Measurements from ENCODE around the gene HDAC4. TPM values are rescaled to one million over a fixed set of nuclear protein-coding genes. Genes with fewer than 3 reads are reported as not detected.

Gene HDAC4
- polyA plus RNA-seq, 1 donor (not counting 4 experiments of a cell fraction or from before 2014, with no cell fraction given), result 2.9 TPM

GRCh38 chr2:239316562-239317465 lies 84.0 kb downstream of the HDAC4 start:
- Histone ChIP-seq H3K4me3 (ENCODE audit: control insufficient read depth in 2 of 3, extremely low read depth in 1 of 3, insufficient read depth in 2 of 3, low read depth in 1 of 3, low read length in 3 of 3) (no peak overlapping the region), H3K9ac (ENCODE audit: control insufficient read depth, extremely low read depth, insufficient read depth, low read length) (no peak overlapping the region), H2AFZ (ENCODE audit: control insufficient read depth, low read length) (no peak overlapping the region), H3K36me3 (ENCODE audit: control insufficient read depth in 2 of 2, extremely low read depth in 1 of 2, insufficient read depth in 2 of 2, low read length in 2 of 2) (no peaks in the 10 kb centered on the region), H3K27ac (ENCODE audit: control insufficient read depth, insufficient read depth, low read length) (no peak overlapping the region), H3K9me3 (ENCODE audit: control insufficient read depth, low read depth, low read length) (no peaks in the 10 kb centered on the region), H4K20me1 (ENCODE audit: control insufficient read depth, extremely low read depth, insufficient read depth, low read length) (no peaks in the 10 kb centered on the region), H3K4me1 (ENCODE audit: control insufficient read depth, extremely low read depth, insufficient read depth, low read length) (no peaks in the 10 kb centered on the region), H3K79me2 (ENCODE audit: control insufficient read depth, insufficient read depth, low read length) (no peaks in the 10 kb centered on the region), H3K4me2 (ENCODE audit: control insufficient read depth, extremely low read depth, insufficient read depth, low read depth, low read length) (no peak overlapping the region), H3K27me3 (ENCODE audit: control insufficient read depth, extremely low read depth, insufficient read depth, low read length) (no peaks in the 10 kb centered on the region), H3K9me1 (ENCODE audit: control insufficient read depth, extremely low read depth, insufficient read depth, low read length) (no peaks in the 10 kb centered on the region)
- dilution Hi-C loops (cut with MboI; ENCODE audit: extremely low pct_ligation_motif_present, low sequenced_read_pairs), result no loop called here
- TF ChIP-seq CTCF (optimal IDR thresholded peaks at IDR 0.05 in 1 of 3, IDR thresholded peaks at IDR 0.05 in 1 of 3, conservative IDR thresholded peaks at IDR 0.05 in 1 of 3; ENCODE audit: extremely low read depth in 1 of 3, insufficient read depth in 2 of 3, low read length in 3 of 3) (no peak), EZH2 (IDR thresholded peaks at IDR 0.05; ENCODE audit: low read length) (no peak)
- no peak for DNase-seq (ENCODE audit: low read depth, low spot score)
- no peak for FAIRE-seq

GRCh38 chr2:239315308-239315707 lies 85.5 kb downstream of the HDAC4 start:
- H3K36me3 ChIP-seq (ENCODE audit: control insufficient read depth in 2 of 2, extremely low read depth in 1 of 2, insufficient read depth in 2 of 2, low read length in 2 of 2), result no peaks in the 10 kb centered on the region
- no peak overlapping the region for H3K9ac ChIP-seq (ENCODE audit: control insufficient read depth, extremely low read depth, insufficient read depth, low read length)
- no peak overlapping the region for H3K27ac ChIP-seq (ENCODE audit: control insufficient read depth, insufficient read depth, low read length)
- no peaks in the 10 kb centered on the region for H4K20me1 ChIP-seq (ENCODE audit: control insufficient read depth, extremely low read depth, insufficient read depth, low read length)
- no peak for DNase-seq (ENCODE audit: low read depth, low spot score)
- no peaks in the 10 kb centered on the region for H3K27me3 ChIP-seq (ENCODE audit: control insufficient read depth, extremely low read depth, insufficient read depth, low read length)
- H3K4me2 ChIP-seq (ENCODE audit: control insufficient read depth, extremely low read depth, insufficient read depth, low read depth, low read length), result no peak overlapping the region
- TF ChIP-seq CTCF (optimal IDR thresholded peaks at IDR 0.05 in 1 of 3, IDR thresholded peaks at IDR 0.05 in 1 of 3, conservative IDR thresholded peaks at IDR 0.05 in 1 of 3; ENCODE audit: extremely low read depth in 1 of 3, insufficient read depth in 2 of 3, low read length in 3 of 3) (no peak), EZH2 (IDR thresholded peaks at IDR 0.05; ENCODE audit: low read length) (no peak)
- no peaks in the 10 kb centered on the region for H3K79me2 ChIP-seq (ENCODE audit: control insufficient read depth, insufficient read depth, low read length)
- FAIRE-seq, result no peak
- H3K4me3 ChIP-seq (ENCODE audit: control insufficient read depth in 2 of 3, extremely low read depth in 1 of 3, insufficient read depth in 2 of 3, low read depth in 1 of 3, low read length in 3 of 3), result no peak overlapping the region
- dilution Hi-C loops (cut with MboI; ENCODE audit: extremely low pct_ligation_motif_present, low sequenced_read_pairs), result no loop called here
- no peak overlapping the region for H2AFZ ChIP-seq (ENCODE audit: control insufficient read depth, low read length)
- no peaks in the 10 kb centered on the region for H3K4me1 ChIP-seq (ENCODE audit: control insufficient read depth, extremely low read depth, insufficient read depth, low read length)
- no peaks in the 10 kb centered on the region for H3K9me3 ChIP-seq (ENCODE audit: control insufficient read depth, low read depth, low read length)
- no peaks in the 10 kb centered on the region for H3K9me1 ChIP-seq (ENCODE audit: control insufficient read depth, extremely low read depth, insufficient read depth, low read length)
